H1 (cell line): Measurements from ENCODE around the gene HOXA13. TPM values are rescaled to one million over a fixed set of nuclear protein-coding genes. Genes with fewer than 3 reads are reported as not detected.

Experiments used
- ATF2 ChIP-seq: IDR thresholded peaks from 2 replicates; pipeline ENCODE4 v1.6.1; 2012; ENCODE audit warnings: low read length, inconsistent platforms
- CHD7 ChIP-seq: fragments of 300-600 bp; sonication (generic); IDR thresholded peaks from 2 replicates; pipeline ENCODE4 v1.7.1; 2012; ENCODE audit warnings: low read length, moderate library complexity, mild to moderate bottlenecking, inconsistent platforms; ENCODE audit not compliant: insufficient replicate concordance
- polyA plus RNA-seq, 7 experiments: library from polyadenylated mRNA; depleted of rRNA in 3 of 7; stranded (reverse) in 5 of 7; unstranded in 2 of 7; fragments of >200 nt in 5 of 7; fragments of 200-250 nt in 2 of 7; gene quantifications; 1 replicate in 5 of 7; 2 replicates in 1 of 7; 4 replicates in 1 of 7; pipeline versions ENCODE4 v1.2.1 to v1.2.3, GENCODE V29; 2011 to 2013; ENCODE audit warnings: missing spikeins in 2 of 7, mixed read lengths in 2 of 7
- total RNA-seq: library from RNA; stranded (reverse); fragmentation: NEBNext Ultra II Directional; extraction: Animal tissue kit (Norgen Biotek cat#: 25700); gene quantifications from 2 replicates; pipeline ENCODE4 v1.2.1, GENCODE V29; 2021

The HOXA13 gene
- total and polyA plus RNA-seq, 2 of the 8 experiments (the other 6 are each of a cell fraction or from before 2014, with no cell fraction given) = not detected

- TF ChIP-seq CHD7 (no peak), ATF2 (no peak)
Measured at GRCh38 chr7:27158436-27159265, 41.2 kb downstream of the HOXA13 start (continued).
